SK-N-SH (cell line): ENCODE data around the gene WDR48.

Source experiments
- EP300 ChIP-seq, 2 experiments: IDR thresholded peaks; 2 replicates each; pipeline versions ENCODE4 v1.4.0 to v1.6.1; 2012; ENCODE audit warnings: borderline replicate concordance in 1 of 2, low read depth in 1 of 2, low read length in 1 of 2
- EZH2phosphoT487 ChIP-seq: fragments of 200-600 bp; sonication (generic); IDR thresholded peaks from 2 replicates; pipeline ENCODE4 v1.6.1; 2017; ENCODE audit warnings: low read depth, mixed run types, mild to moderate bottlenecking, antibody characterized with exemption, moderate library complexity, borderline replicate concordance
- FOXJ3 ChIP-seq: sonication (generic); formaldehyde crosslinking; IDR thresholded peaks from 2 replicates; pipeline ENCODE4 v1.5.1; 2020; ENCODE audit warnings: mild to moderate bottlenecking, missing genetic modification reagents
- GABPA ChIP-seq: IDR thresholded peaks from 2 replicates; pipeline ENCODE4 v1.4.0; 2012; ENCODE audit warnings: low read depth, mild to moderate bottlenecking
- MXI1 ChIP-seq: IDR thresholded peaks from 2 replicates; pipeline ENCODE4 v1.6.1; 2012; ENCODE audit warnings: mild to moderate bottlenecking, low read depth, low read length, improper control_type of control experiment
- POLR2AphosphoS5 ChIP-seq: IDR thresholded peaks from 2 replicates; pipeline ENCODE4 v1.6.1; 2012; ENCODE audit warnings: low read depth, low read length
- RCOR1 ChIP-seq: fragments of 150-350 bp; IDR thresholded peaks from 2 replicates; pipeline ENCODE4 v1.6.1; 2017; ENCODE audit warnings: antibody characterized with exemption, low read length
- RFX5 ChIP-seq: IDR thresholded peaks from 2 replicates; pipeline ENCODE4 v1.6.1; 2012; ENCODE audit warnings: mild to moderate bottlenecking, improper control_type of control experiment, low read length
- SIN3A ChIP-seq: IDR thresholded peaks from 2 replicates; pipeline ENCODE4 v1.6.1; 2012; ENCODE audit warnings: low read depth, mild to moderate bottlenecking, low read length, moderate library complexity, borderline replicate concordance
- TCF12 ChIP-seq: IDR thresholded peaks from 2 replicates; pipeline ENCODE4 v1.4.0; 2012
- YY1 ChIP-seq: IDR thresholded peaks from 2 replicates; pipeline ENCODE4 v1.4.0; 2012; ENCODE audit warnings: low read depth, mild to moderate bottlenecking
- TF ChIP-seq, protein P1 (sequence below): fragments of 200-600 bp; sonication (generic); IDR thresholded peaks from 2 replicates; pipeline ENCODE4 v1.6.1; 2017; ENCODE audit warnings: antibody characterized with exemption, mild to moderate bottlenecking, moderate library complexity
- TF ChIP-seq, protein P2 (sequence below): IDR thresholded peaks from 2 replicates; pipeline ENCODE4 v1.4.0; 2012; ENCODE audit warnings: low read depth

DNA sequence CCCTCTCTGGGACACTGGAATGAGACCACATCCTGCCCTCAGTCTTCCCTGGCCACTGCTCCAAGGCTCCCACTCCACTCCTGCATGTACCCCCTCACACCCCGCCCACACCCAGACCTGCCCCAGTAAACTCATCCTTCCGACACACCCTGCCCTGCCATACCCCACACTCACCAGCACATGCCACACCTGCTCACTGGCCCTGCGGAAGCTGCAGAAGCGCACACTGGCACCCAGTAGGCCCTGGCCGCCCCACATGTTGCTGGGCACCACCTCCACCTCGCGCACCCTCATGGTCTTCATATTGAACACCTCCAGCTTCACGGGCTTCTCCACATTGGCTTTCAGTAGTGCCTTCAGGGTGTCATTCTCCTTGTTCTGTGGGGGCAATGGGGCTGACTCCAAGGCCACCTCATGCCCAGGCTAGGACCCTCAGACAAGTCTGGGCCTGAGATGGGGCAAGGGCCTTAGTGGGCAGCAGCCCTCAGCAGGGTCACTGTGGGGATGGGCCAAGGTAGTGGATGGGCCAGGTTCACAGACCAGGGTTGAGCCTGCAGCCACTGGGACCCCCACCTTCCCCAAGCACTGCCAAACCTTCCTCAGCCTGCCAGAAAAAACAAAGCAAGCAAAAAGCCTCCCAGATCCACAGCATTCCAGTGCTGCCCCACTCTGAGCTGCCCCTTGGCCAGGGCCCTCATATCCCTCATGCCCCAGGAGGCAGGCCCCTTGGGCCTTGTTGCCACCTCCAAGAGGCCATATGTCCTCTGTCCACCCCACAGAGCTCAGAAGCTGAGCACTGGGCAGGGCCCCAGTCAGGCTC, 50.9 kb downstream of the WDR48 start:
- TF ChIP-seq RCOR1 (no peak), GABPA (no peak), MXI1 (no peak), RFX5 (no peak), EZH2phosphoT487 (no peak), EP300 (IDR thresholded peaks at IDR 0.05; ENCODE audit: borderline replicate concordance in 1 of 2, low read depth in 1 of 2, low read length in 1 of 2) (no peak), FOXJ3 (CRISPR knock-in tag) (no peak), TCF12 (no peak), YY1 (no peak), POLR2AphosphoS5 (no peak), SIN3A (no peak)
- TF ChIP-seq, protein P1, sequence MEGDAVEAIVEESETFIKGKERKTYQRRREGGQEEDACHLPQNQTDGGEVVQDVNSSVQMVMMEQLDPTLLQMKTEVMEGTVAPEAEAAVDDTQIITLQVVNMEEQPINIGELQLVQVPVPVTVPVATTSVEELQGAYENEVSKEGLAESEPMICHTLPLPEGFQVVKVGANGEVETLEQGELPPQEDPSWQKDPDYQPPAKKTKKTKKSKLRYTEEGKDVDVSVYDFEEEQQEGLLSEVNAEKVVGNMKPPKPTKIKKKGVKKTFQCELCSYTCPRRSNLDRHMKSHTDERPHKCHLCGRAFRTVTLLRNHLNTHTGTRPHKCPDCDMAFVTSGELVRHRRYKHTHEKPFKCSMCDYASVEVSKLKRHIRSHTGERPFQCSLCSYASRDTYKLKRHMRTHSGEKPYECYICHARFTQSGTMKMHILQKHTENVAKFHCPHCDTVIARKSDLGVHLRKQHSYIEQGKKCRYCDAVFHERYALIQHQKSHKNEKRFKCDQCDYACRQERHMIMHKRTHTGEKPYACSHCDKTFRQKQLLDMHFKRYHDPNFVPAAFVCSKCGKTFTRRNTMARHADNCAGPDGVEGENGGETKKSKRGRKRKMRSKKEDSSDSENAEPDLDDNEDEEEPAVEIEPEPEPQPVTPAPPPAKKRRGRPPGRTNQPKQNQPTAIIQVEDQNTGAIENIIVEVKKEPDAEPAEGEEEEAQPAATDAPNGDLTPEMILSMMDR = no peak
- TF ChIP-seq, protein P2, sequence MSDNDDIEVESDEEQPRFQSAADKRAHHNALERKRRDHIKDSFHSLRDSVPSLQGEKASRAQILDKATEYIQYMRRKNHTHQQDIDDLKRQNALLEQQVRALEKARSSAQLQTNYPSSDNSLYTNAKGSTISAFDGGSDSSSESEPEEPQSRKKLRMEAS = no peak
